Femur (tissue), 1 donor: ENCODE results near the gene TEPSIN.

ENCODE experiments used
- DNase-seq: peaks from one replicate; pipeline ENCODE4 v3.0.0-alpha.2; 2017

The TEPSIN gene

GRCh38 chr17:81267390-81268067 lies 28.7 kb upstream of the TEPSIN start:
- no peak for DNase-seq

GRCh38 chr17:81265576-81265975 lies 26.7 kb upstream of the TEPSIN start:
- no peak for DNase-seq

- no peak for DNase-seq
Observed at GRCh38 chr17:81264640-81265039, 25.8 kb upstream of the TEPSIN start.

GRCh38 chr17:81263371-81264181 lies 24.7 kb upstream of the TEPSIN start:
- DNase-seq: no peak

GRCh38 chr17:81261582-81262336 lies 22.9 kb upstream of the TEPSIN start:
- no peak for DNase-seq

- DNase-seq: no peak
Observed at GRCh38 chr17:81261096-81261495, 22.2 kb upstream of the TEPSIN start.

GRCh38 chr17:81260641-81261040 lies 21.8 kb upstream of the TEPSIN start:
- no peak for DNase-seq

- no peak for DNase-seq
Observed at GRCh38 chr17:81260171-81260570, 21.3 kb upstream of the TEPSIN start.

- no peak for DNase-seq
Observed at GRCh38 chr17:81259058-81259605, 20.3 kb upstream of the TEPSIN start.

GRCh38 chr17:81258292-81258691 lies 19.4 kb upstream of the TEPSIN start:
- no peak for DNase-seq

GRCh38 chr17:81257533-81257932 lies 18.7 kb upstream of the TEPSIN start:
- DNase-seq: no peak

- no peak for DNase-seq
Observed at GRCh38 chr17:81256616-81257015, 17.8 kb upstream of the TEPSIN start.

GRCh38 chr17:81254955-81255717 lies 16.3 kb upstream of the TEPSIN start:
- peak; percentile 85 for DNase-seq

- DNase-seq: peak; percentile 73
Observed at GRCh38 chr17:81253358-81254131, 14.7 kb upstream of the TEPSIN start.

- DNase-seq: no peak
Observed at GRCh38 chr17:81252987-81253329, 14.1 kb upstream of the TEPSIN start.

GRCh38 chr17:81252326-81252986 lies 13.6 kb upstream of the TEPSIN start:
- no peak for DNase-seq

- DNase-seq: no peak
Observed at GRCh38 chr17:81251709-81252301, 12.9 kb upstream of the TEPSIN start.

- peak; percentile 67 for DNase-seq
Observed at GRCh38 chr17:81251094-81251708, 12.3 kb upstream of the TEPSIN start.

- no peak for DNase-seq
Observed at GRCh38 chr17:81250286-81251093, 11.6 kb upstream of the TEPSIN start.
